ENCODE results near the gene AXIN1. TPM values are rescaled to one million over a fixed set of nuclear protein-coding genes. Genes with fewer than 3 reads are reported as not detected.
"Not testable (repeated sequence)": the region's sequence is repeated elsewhere in the genome, so short reads cannot be mapped to it uniquely, and the experiment has no call there.

The AXIN1 gene
- total RNA-seq, 1 donor from 2014 or later, result 19.4 TPM

GRCh38 chr16:270381-271255 lies 81.9 kb downstream of the AXIN1 start:
- no peak for DNase-seq (ENCODE audit: low spot score)

- no peak for DNase-seq (ENCODE audit: low spot score)
These were observed 83.3 kb downstream of the AXIN1 start for GRCh38 chr16:269061-269796.

GRCh38 chr16:268141-269053 lies 84.1 kb downstream of the AXIN1 start:
- no peak for DNase-seq (ENCODE audit: low spot score)

GRCh38 chr16:267562-267961 lies 85.0 kb downstream of the AXIN1 start:
- DNase-seq (ENCODE audit: low spot score), result not testable (repeated sequence)

GRCh38 chr16:266258-267164 lies 86.0 kb downstream of the AXIN1 start:
- DNase-seq (ENCODE audit: low spot score), result no peak

- DNase-seq (ENCODE audit: low spot score), result no peak
These were observed 86.8 kb downstream of the AXIN1 start for GRCh38 chr16:265711-266110.

- no peak for DNase-seq (ENCODE audit: low spot score)
These were observed 87.5 kb downstream of the AXIN1 start for GRCh38 chr16:265002-265529.

GRCh38 chr16:264440-264951 lies 88.0 kb downstream of the AXIN1 start:
- no peak for DNase-seq (ENCODE audit: low spot score)

- DNase-seq (ENCODE audit: low spot score), result no peak
These were observed 88.6 kb downstream of the AXIN1 start for GRCh38 chr16:263944-264343.

- DNase-seq (ENCODE audit: low spot score), result no peak
These were observed 89.2 kb downstream of the AXIN1 start for GRCh38 chr16:263182-263774.

- no peak for DNase-seq (ENCODE audit: low spot score)
These were observed 90.3 kb downstream of the AXIN1 start for GRCh38 chr16:262121-262745.

- DNase-seq (ENCODE audit: low spot score), result no peak
These were observed 91.4 kb downstream of the AXIN1 start for GRCh38 chr16:261031-261691.

GRCh38 chr16:260326-260725 lies 92.2 kb downstream of the AXIN1 start:
- DNase-seq (ENCODE audit: low spot score), result no peak

GRCh38 chr16:259814-260253 lies 92.7 kb downstream of the AXIN1 start:
- DNase-seq (ENCODE audit: low spot score), result no peak

- no peak for DNase-seq (ENCODE audit: low spot score)
These were observed 93.3 kb downstream of the AXIN1 start for GRCh38 chr16:259226-259625.

- not testable (repeated sequence) for DNase-seq (ENCODE audit: low spot score)
These were observed 94.4 kb downstream of the AXIN1 start for GRCh38 chr16:258091-258490.

- DNase-seq (ENCODE audit: low spot score), result no peak
These were observed 97.3 kb downstream of the AXIN1 start for GRCh38 chr16:255183-255582.

- no peak for DNase-seq (ENCODE audit: low spot score)
These were observed 98.1 kb downstream of the AXIN1 start for GRCh38 chr16:254461-254860.

All from mesenteric fat pad (tissue), 1 donor.